ENCODE data around the gene ZNF385D.

ZNF385D gene

DNA sequence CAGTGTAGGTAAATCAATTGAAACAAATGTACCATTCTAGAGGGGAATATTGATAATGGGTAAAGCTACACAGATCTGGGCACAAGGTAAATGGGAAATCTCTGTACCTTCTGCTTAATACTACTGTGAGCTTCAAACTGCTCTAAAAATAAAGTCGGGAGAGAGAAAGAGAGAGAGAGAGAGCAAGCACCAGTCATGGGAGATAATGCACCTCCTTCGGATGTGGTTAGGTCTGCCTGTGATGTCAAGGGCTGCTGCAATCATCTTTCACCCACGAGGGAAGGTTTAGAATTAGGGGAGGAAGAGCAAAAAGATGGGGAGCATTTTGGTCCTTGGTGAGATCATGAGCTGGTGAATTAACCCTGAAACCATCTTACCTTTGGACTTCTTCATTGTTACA, 219.1 kb downstream of the ZNF385D start:
- Histone ChIP-seq H3K4me1 (ENCODE audit: insufficient read depth, low read length) (no peaks in the 10 kb centered on the region), H3K36me3 (ENCODE audit: insufficient read depth, low read length) (no peaks in the 10 kb centered on the region), H3K27me3 (ENCODE audit: control insufficient read depth in 1 of 2, insufficient read depth in 2 of 2, low read length in 2 of 2) (no peaks in the 10 kb centered on the region), H3K9ac (ENCODE audit: low read length) (no peak overlapping the region), H3K9me3 (ENCODE audit: low read length) (no peaks in the 10 kb centered on the region), H3K27ac (ENCODE audit: low read depth, low read length) (no peak overlapping the region), H3K4me3 (ENCODE audit: low read depth in 1 of 2, low read length in 2 of 2) (no peak overlapping the region)

GRCh38 chr3:21528291-21528995, 222.6 kb downstream of the ZNF385D start:
- H3K36me3 ChIP-seq (ENCODE audit: insufficient read depth, low read length): no peaks in the 10 kb centered on the region
- no peaks in the 10 kb centered on the region for H3K9me3 ChIP-seq (ENCODE audit: low read length)
- H3K4me3 ChIP-seq (ENCODE audit: low read depth in 1 of 2, low read length in 2 of 2): no peak overlapping the region
- H3K27me3 ChIP-seq (ENCODE audit: control insufficient read depth in 1 of 2, insufficient read depth in 2 of 2, low read length in 2 of 2): no peaks in the 10 kb centered on the region
- no peak overlapping the region for H3K9ac ChIP-seq (ENCODE audit: low read length)
- H3K27ac ChIP-seq (ENCODE audit: low read depth, low read length): no peak overlapping the region
- no peaks in the 10 kb centered on the region for H3K4me1 ChIP-seq (ENCODE audit: insufficient read depth, low read length)

DNA sequence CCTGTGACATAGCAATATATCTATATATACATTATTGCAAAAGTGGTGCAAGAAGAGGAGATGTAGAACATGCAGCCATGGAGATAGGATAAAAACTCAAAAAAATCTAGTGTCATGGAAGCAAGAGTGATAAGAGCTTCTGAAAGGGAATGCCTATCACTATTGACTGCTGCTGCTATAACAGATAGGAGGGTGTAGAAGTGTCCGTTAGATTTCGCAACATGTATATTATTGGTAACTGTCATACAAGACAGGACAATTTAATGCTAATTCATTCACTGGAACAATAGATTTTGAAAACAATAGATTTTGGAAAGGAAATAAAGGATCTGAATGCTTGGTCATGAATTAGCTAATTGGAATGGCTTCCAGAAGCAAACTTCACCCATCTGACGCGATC, 224.5 kb downstream of the ZNF385D start:
- no peaks in the 10 kb centered on the region for H3K27me3 ChIP-seq (ENCODE audit: control insufficient read depth in 1 of 2, insufficient read depth in 2 of 2, low read length in 2 of 2)
- no peak overlapping the region for H3K27ac ChIP-seq (ENCODE audit: low read depth, low read length)
- H3K4me3 ChIP-seq (ENCODE audit: low read depth in 1 of 2, low read length in 2 of 2): no peak overlapping the region
- no peak overlapping the region for H3K9ac ChIP-seq (ENCODE audit: low read length)
- H3K4me1 ChIP-seq (ENCODE audit: insufficient read depth, low read length): no peaks in the 10 kb centered on the region
- H3K36me3 ChIP-seq (ENCODE audit: insufficient read depth, low read length): no peaks in the 10 kb centered on the region
- H3K9me3 ChIP-seq (ENCODE audit: low read length): no peaks in the 10 kb centered on the region

- Histone ChIP-seq H3K27me3 (ENCODE audit: control insufficient read depth in 1 of 2, insufficient read depth in 2 of 2, low read length in 2 of 2) (no peaks in the 10 kb centered on the region), H3K9me3 (ENCODE audit: low read length) (no peaks in the 10 kb centered on the region), H3K27ac (ENCODE audit: low read depth, low read length) (no peak overlapping the region), H3K36me3 (ENCODE audit: insufficient read depth, low read length) (no peaks in the 10 kb centered on the region), H3K9ac (ENCODE audit: low read length) (no peak overlapping the region), H3K4me3 (ENCODE audit: low read depth in 1 of 2, low read length in 2 of 2) (no peak overlapping the region), H3K4me1 (ENCODE audit: insufficient read depth, low read length) (no peaks in the 10 kb centered on the region)
Measured at GRCh38 chr3:21524133-21524532, 226.9 kb downstream of the ZNF385D start.

DNA sequence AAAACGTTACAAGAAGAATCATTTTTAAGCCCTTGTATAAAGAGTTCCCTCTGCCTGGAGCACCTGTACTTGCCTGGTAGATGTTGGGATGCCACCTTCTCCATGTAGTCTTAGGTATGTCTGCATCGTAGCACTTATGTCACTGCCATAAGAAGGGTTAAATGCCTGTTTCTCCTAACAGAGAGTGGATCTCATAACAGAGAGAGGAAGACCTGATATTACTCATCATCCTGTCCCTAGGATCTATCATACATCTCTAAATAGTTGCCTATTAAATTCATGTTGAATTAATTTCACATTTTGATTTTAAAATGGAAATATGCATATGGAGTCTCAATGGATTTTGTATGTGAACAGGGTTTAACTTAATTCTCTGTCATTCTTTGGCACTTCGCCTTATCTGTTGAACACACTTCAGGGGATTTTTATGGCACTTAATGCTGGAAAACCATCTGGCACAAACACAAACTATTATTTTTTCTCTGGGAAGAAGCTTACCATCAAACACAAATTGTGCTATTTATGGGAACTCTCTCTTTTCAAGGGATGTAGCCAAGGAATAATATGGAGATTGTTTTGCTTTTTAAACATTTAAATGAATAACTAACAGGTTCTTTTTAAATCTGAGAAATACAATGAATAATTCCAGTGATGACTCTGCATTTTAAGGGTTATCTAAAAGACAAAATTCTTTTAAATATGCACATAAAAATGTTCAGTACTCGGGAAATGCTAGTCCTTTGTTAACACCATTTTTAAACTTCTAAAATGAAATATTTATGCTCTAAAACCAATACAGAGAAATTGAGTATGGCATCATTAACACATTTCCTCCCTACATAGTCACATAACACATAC, 230.7 kb downstream of the ZNF385D start:
- H3K4me1 ChIP-seq (ENCODE audit: insufficient read depth, low read length): no peaks in the 10 kb centered on the region
- H3K4me3 ChIP-seq (ENCODE audit: low read depth in 1 of 2, low read length in 2 of 2): no peak overlapping the region
- H3K27me3 ChIP-seq (ENCODE audit: control insufficient read depth in 1 of 2, insufficient read depth in 2 of 2, low read length in 2 of 2): no peaks in the 10 kb centered on the region
- no peak overlapping the region for H3K9ac ChIP-seq (ENCODE audit: low read length)
- H3K9me3 ChIP-seq (ENCODE audit: low read length): no peaks in the 10 kb centered on the region
- H3K36me3 ChIP-seq (ENCODE audit: insufficient read depth, low read length): no peaks in the 10 kb centered on the region
- H3K27ac ChIP-seq (ENCODE audit: low read depth, low read length): no peak overlapping the region

GRCh38 chr3:21517184-21517583, 233.8 kb downstream of the ZNF385D start:
- Histone ChIP-seq H3K27ac (ENCODE audit: low read depth, low read length) (no peak overlapping the region), H3K9me3 (ENCODE audit: low read length) (no peaks in the 10 kb centered on the region), H3K27me3 (ENCODE audit: control insufficient read depth in 1 of 2, insufficient read depth in 2 of 2, low read length in 2 of 2) (no peaks in the 10 kb centered on the region), H3K9ac (ENCODE audit: low read length) (no peak overlapping the region), H3K36me3 (ENCODE audit: insufficient read depth, low read length) (no peaks in the 10 kb centered on the region), H3K4me1 (ENCODE audit: insufficient read depth, low read length) (no peaks in the 10 kb centered on the region), H3K4me3 (ENCODE audit: low read depth in 1 of 2, low read length in 2 of 2) (no peak overlapping the region)

- Histone ChIP-seq H3K36me3 (ENCODE audit: insufficient read depth, low read length) (no peaks in the 10 kb centered on the region), H3K9ac (ENCODE audit: low read length) (no peak overlapping the region), H3K4me3 (ENCODE audit: low read depth in 1 of 2, low read length in 2 of 2) (no peak overlapping the region), H3K27me3 (ENCODE audit: control insufficient read depth in 1 of 2, insufficient read depth in 2 of 2, low read length in 2 of 2) (no peaks in the 10 kb centered on the region), H3K4me1 (ENCODE audit: insufficient read depth, low read length) (no peaks in the 10 kb centered on the region), H3K9me3 (ENCODE audit: low read length) (no peaks in the 10 kb centered on the region), H3K27ac (ENCODE audit: low read depth, low read length) (no peak overlapping the region)
Measured at GRCh38 chr3:21515417-21515816, 235.6 kb downstream of the ZNF385D start.

GRCh38 chr3:21509731-21510470, 241.1 kb downstream of the ZNF385D start:
- no peak overlapping the region for H3K9ac ChIP-seq (ENCODE audit: low read length)
- no peaks in the 10 kb centered on the region for H3K4me1 ChIP-seq (ENCODE audit: insufficient read depth, low read length)
- H3K4me3 ChIP-seq (ENCODE audit: low read depth in 1 of 2, low read length in 2 of 2): no peak overlapping the region
- no peak overlapping the region for H3K27ac ChIP-seq (ENCODE audit: low read depth, low read length)
- H3K9me3 ChIP-seq (ENCODE audit: low read length): no peaks in the 10 kb centered on the region
- no peaks in the 10 kb centered on the region for H3K27me3 ChIP-seq (ENCODE audit: control insufficient read depth in 1 of 2, insufficient read depth in 2 of 2, low read length in 2 of 2)
- no peaks in the 10 kb centered on the region for H3K36me3 ChIP-seq (ENCODE audit: insufficient read depth, low read length)

DNA sequence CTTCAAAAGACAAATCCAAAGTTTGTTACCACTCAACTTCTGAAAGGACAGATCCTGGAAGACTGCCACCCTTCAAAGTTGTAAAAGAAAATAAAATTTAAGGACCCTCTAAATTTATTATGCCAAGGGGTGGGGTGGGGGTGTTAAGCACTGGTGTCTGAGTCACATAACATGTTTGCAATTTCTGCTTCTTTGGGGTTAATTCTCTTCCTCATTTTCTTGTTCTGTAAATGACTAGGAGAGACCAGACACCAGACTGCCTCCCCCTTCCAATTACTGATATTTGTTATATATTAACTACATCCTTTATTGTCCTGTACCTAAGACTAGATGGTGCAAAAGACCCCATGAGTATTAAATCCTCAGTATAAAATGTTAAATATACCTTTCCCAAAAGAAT, 242.8 kb downstream of the ZNF385D start:
- H3K36me3 ChIP-seq (ENCODE audit: insufficient read depth, low read length): no peaks in the 10 kb centered on the region
- H3K4me1 ChIP-seq (ENCODE audit: insufficient read depth, low read length): no peaks in the 10 kb centered on the region
- H3K4me3 ChIP-seq (ENCODE audit: low read depth in 1 of 2, low read length in 2 of 2): no peak overlapping the region
- no peak overlapping the region for H3K27ac ChIP-seq (ENCODE audit: low read depth, low read length)
- H3K9ac ChIP-seq (ENCODE audit: low read length): no peak overlapping the region
- H3K9me3 ChIP-seq (ENCODE audit: low read length): no peaks in the 10 kb centered on the region
- no peaks in the 10 kb centered on the region for H3K27me3 ChIP-seq (ENCODE audit: control insufficient read depth in 1 of 2, insufficient read depth in 2 of 2, low read length in 2 of 2)

GRCh38 chr3:21505711-21506460, 245.1 kb downstream of the ZNF385D start:
- H3K27me3 ChIP-seq (ENCODE audit: control insufficient read depth in 1 of 2, insufficient read depth in 2 of 2, low read length in 2 of 2): no peaks in the 10 kb centered on the region
- H3K9me3 ChIP-seq (ENCODE audit: low read length): no peaks in the 10 kb centered on the region
- no peak overlapping the region for H3K4me3 ChIP-seq (ENCODE audit: low read depth in 1 of 2, low read length in 2 of 2)

DNA sequence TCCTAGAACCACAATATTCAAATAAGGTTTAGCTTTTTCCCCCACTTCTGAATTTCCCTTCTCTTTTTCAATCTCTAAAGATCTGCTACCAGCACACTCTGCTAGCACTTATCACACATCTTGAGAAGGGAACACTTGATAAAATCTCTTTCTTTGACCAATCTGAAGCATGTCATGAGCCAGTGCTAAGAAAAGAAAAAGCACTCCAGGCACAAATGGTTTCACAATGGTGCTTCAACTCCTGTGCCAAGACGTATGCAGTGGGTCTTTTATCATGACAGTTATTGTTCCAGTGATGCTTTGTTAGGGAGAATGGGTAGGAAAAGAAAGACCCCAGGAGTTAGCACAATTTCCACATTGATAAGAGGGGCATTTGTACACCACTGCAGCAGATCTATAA, 248.4 kb downstream of the ZNF385D start:
- Histone ChIP-seq H3K27me3 (ENCODE audit: control insufficient read depth in 1 of 2, insufficient read depth in 2 of 2, low read length in 2 of 2) (no peaks in the 10 kb centered on the region), H3K4me1 (ENCODE audit: insufficient read depth, low read length) (no peaks in the 10 kb centered on the region), H3K9me3 (ENCODE audit: low read length) (no peaks in the 10 kb centered on the region), H3K27ac (ENCODE audit: low read depth, low read length) (no peak overlapping the region), H3K36me3 (ENCODE audit: insufficient read depth, low read length) (no peaks in the 10 kb centered on the region), H3K9ac (ENCODE audit: low read length) (no peak overlapping the region), H3K4me3 (ENCODE audit: low read depth in 1 of 2, low read length in 2 of 2) (no peak overlapping the region)

More at GRCh38 chr3:21505711-21506460, 245.1 kb downstream of the ZNF385D start:
- Histone ChIP-seq H3K4me1 (ENCODE audit: insufficient read depth, low read length) (no peaks in the 10 kb centered on the region), H3K9ac (ENCODE audit: low read length) (no peak overlapping the region), H3K27ac (ENCODE audit: low read depth, low read length) (no peak overlapping the region), H3K36me3 (ENCODE audit: insufficient read depth, low read length) (no peaks in the 10 kb centered on the region)
